Fibroblast of the aortic adventitia (primary cell): ENCODE measurements around the gene CHRDL1. TPM values are rescaled to one million over a fixed set of nuclear protein-coding genes. Genes with fewer than 3 reads are reported as not detected.
A peak's percentile ranks its signal among the peaks of the same experiment; 100 is the strongest.

Experiments
- DNase-seq: peaks from one replicate; pipeline ENCODE4 v3.0.0-alpha.2; 2010; ENCODE audit warnings: low read depth
- H3K4me3 ChIP-seq: 2 replicates; pipeline ENCODE4 v1.5.1; 2011; ENCODE audit warnings: low read depth, mild to moderate bottlenecking, control low read depth, low read length, moderate library complexity
- CTCF ChIP-seq: IDR thresholded peaks from 2 replicates; pipeline ENCODE4 v1.5.1; 2011; ENCODE audit warnings: mild to moderate bottlenecking, low read length, control low read depth, inconsistent platforms; ENCODE audit not compliant: insufficient read depth
- total RNA-seq: library from RNA; depleted of rRNA; stranded (reverse); fragments of >200 nt; gene quantifications from 2 replicates; pipeline ENCODE4 v1.2.3, GENCODE V29; 2012; ENCODE audit warnings: low replicate concordance

Gene CHRDL1
- total RNA-seq, 1 donor, result 1.2 TPM

GRCh38 chrX:110786486-110786885 is 9.1 kb downstream of the CHRDL1 start:
- no peak for TF ChIP-seq CTCF
- DNase-seq, result no peak
- H3K4me3 ChIP-seq, result no peak overlapping the region

GRCh38 chrX:110759785-110760184 is 35.8 kb downstream of the CHRDL1 start:
- no peak for TF ChIP-seq CTCF
- no peak overlapping the region for H3K4me3 ChIP-seq
- DNase-seq, result peak; percentile 12

GRCh38 chrX:110758781-110759422 is 36.7 kb downstream of the CHRDL1 start:
- no peak for DNase-seq
- TF ChIP-seq CTCF, result no peak
- no peak overlapping the region for H3K4me3 ChIP-seq

- H3K4me3 ChIP-seq, result no peak overlapping the region
- DNase-seq, result no peak
- TF ChIP-seq CTCF, result no peak
Measured at GRCh38 chrX:110755611-110756010, 40.0 kb downstream of the CHRDL1 start.

- TF ChIP-seq CTCF, result no peak
- peak; percentile 20 for DNase-seq
Measured at GRCh38 chrX:110755061-110755460, 40.6 kb downstream of the CHRDL1 start.

GRCh38 chrX:110750526-110751189 is 45.0 kb downstream of the CHRDL1 start:
- no peak for TF ChIP-seq CTCF
- DNase-seq, result no peak
- H3K4me3 ChIP-seq, result no peak overlapping the region

More at GRCh38 chrX:110755061-110755460, 40.6 kb downstream of the CHRDL1 start:
- H3K4me3 ChIP-seq, result no peak overlapping the region
